Activated T-helper 1 cell treated with anti-CD3 and anti-CD28 coated beads, Interleukin-2, amount 50 U/mL, for 16 hours (primary cell): ENCODE measurements around the gene KDELR1.
A peak's percentile ranks its signal among the peaks of the same experiment; 100 is the strongest.
"Not testable (repeated sequence)": the region's sequence is repeated elsewhere in the genome, so short reads cannot be mapped to it uniquely, and the experiment has no call there.

ENCODE experiments used
- DNase-seq, 2 donors: peaks; one replicate each; pipeline ENCODE4 v3.0.0-alpha.2; 2020; ENCODE audit warnings: low read depth in 1 of 2, low spot score in 1 of 2

KDELR1 gene

GRCh38 chr19:48371771-48372170 is 19.6 kb downstream of the KDELR1 start:
- DNase-seq = not testable (repeated sequence)

DNA sequence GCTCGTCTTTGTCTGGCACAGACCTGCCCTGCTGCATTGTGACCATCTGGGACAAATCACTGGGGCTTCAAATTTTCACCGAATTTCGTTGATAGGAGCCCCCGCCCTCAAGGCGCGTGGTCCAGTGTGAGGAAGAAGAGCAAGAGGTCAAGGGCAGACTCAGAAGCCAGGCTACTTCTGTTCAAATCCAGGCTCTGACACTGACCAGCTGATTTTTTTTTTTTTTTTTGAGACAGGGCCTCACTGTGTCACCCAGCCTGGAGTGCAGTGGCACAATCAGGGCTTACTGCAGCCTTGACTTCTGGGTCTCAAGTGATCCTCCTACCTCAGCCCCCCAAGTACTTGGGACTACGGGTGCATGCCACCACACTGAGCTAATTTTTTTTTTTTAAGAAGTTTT is 20.0 kb downstream of the KDELR1 start:
- no peak for DNase-seq

DNA sequence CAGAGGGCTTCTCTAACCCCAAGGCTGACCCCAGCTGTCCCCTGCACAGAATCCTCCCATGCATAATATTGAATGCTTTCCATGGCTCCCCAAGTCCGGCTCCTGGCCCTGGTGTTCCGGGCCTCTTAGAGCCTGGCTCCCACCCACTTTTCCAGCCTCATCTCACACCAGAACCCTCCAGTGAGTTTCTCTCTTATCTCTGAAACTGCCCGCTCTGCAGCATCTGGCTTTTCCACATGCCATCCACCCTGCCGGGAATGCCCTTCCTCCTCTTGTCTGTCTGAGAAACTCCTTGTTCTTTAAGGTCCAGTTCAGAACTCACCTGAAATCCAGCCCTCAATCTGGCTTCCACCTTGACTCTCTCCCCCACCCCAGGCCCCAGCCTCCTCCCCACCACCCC is 20.4 kb downstream of the KDELR1 start:
- DNase-seq = no peak

- no peak for DNase-seq
Observed at GRCh38 chr19:48368936-48369335, 22.4 kb downstream of the KDELR1 start.

- DNase-seq = no peak
Observed at GRCh38 chr19:48367855-48368254, 23.5 kb downstream of the KDELR1 start.

DNA sequence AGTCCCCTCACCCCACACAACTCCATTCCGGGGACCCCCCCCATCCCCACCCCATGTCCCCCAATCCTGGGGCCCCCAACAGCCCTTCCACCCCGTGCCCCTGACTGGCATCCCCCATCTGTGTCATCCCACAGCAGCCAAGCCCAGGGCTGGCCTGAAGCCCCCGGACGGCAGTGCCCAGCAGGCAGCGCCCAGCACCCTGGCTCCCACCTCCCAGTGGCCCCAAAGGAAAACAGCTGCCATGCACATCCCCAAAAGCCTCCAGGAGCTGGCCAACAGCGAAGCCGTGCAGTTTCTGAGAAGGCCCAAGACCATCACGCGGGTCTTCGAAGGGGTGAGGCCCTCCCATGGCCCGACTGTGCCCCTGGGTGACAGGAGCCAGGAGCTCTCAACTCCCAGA is 25.7 kb downstream of the KDELR1 start:
- no peak for DNase-seq

- no peak for DNase-seq
Observed at GRCh38 chr19:48364598-48365348, 26.6 kb downstream of the KDELR1 start.

GRCh38 chr19:48363810-48364597 is 27.3 kb downstream of the KDELR1 start, which contains the start of the genes SYNGR4 and TMEM143:
SYNGR4 (plus strand) TSS chr19:48364367; CDS start chr19:48365843, 1,476 bp downstream.
TMEM143 (minus strand) TSS chr19:48363940; CDS start chr19:48363920, 20 bp downstream.
- DNase-seq = peak; percentile 91 to 97

DNA sequence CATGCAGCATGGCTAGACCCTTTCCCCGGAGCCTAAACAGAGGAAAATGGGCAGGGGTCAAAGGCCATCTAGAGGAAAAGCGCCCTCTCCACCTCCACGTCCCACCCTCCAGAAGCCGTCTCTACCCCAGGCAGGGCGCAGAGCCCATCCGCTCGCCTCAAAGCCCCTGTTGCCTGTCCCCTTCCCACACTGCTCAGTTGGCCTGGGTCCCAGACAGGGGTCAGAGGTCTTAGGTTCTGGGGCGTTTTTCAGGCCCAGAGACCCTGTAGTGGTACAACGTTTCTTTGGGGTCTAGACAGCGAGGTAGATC is 27.9 kb downstream of the KDELR1 start:
- DNase-seq = no peak

GRCh38 chr19:48362716-48363499 is 28.4 kb downstream of the KDELR1 start:
- peak; percentile 74 to 82 for DNase-seq

GRCh38 chr19:48361912-48362311 is 29.4 kb downstream of the KDELR1 start:
- DNase-seq = no peak

DNA sequence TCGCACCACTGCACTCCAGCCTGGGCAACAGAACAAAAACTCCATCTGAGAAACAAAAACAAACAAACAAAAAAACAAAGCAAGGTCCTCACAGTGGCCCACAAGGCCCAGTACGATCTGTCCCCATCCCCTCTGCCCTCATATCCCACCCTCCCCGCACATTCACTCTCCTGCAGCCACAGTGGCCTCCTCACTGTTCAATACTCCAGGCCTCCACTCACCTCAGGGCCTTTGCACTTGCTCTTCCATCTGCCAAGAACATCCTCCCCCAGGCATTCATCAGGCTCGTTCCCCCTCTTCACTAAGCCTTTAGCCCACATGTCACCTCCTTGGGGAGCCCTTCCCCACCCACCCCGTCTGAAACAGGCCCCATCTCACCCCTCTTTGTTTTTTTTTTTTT is 32.2 kb downstream of the KDELR1 start:
- DNase-seq = no peak

- no peak for DNase-seq
Observed at GRCh38 chr19:48355365-48355954, 35.9 kb downstream of the KDELR1 start.

DNA sequence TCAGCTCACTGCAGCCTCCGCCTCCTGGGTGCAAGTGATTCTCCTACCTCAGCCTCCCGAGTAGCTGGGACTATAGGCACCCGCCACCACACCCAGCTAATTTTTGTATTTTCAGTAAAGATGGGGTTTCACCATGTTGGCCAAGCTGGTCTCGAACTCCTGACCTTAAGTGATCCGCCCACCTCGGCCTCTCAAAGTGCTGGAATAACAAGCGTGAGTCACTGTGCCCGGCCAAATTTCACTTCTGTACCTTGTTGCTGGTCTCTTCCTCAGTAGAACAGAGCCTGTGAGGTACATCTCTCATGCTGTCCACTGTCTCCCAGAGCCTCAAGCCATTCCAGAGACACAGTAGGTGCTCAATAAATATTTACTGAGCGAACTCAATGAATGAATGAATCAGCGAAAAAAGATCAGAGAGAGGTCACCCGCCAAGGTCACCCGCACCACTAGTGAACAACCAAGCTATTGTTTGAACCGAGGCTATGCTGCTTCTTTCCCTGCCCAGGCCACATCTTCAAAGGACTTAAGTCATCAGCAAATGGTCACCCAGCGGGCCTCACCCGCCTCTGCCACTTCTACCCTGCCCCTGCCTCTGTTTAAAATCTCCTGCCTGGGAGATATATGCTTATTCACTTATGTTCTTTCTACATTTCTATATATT is 36.9 kb downstream of the KDELR1 start:
- no peak for DNase-seq

DNA sequence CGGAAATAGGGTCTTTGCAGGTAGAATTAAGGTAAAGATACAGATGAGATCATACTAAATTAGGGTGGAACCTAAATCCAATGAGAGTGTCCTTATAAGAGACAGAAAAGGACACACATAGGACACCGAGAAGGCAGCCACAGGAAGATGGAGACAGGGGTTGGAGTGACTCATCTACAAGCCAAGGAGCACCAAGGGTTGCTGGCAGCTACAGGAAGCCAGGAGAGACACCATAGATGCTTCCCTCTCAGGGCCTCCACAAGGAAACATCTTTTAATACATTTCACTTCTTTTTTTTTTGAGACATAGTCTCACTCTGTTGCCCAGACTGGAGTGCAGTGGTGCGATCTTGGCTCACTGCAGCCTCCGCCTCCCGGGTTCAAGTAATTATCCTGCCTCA is 37.7 kb downstream of the KDELR1 start:
- no peak for DNase-seq

- DNase-seq = peak; percentile 68 to 70
Observed at GRCh38 chr19:48351341-48351752, 40.0 kb downstream of the KDELR1 start.

DNA sequence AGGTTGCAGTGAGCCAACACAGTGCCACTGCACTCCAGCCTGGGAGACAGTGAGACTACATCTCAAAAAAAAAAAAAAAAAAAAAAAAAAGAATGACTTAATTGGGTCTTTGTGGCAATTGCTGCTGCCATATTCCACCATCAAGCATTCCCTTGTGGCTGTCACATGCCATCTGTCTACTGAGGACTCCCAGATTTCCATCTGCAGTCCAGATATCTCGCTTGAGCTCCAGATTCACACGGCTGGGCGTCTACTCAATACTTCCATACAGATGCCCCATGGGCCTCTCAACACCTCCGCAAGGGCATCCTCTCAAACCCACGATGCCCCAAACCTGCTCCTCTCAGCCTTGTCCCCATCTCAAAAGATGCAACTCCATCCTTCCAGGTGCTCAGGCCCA is 40.5 kb downstream of the KDELR1 start:
- no peak for DNase-seq

GRCh38 chr19:48348737-48349136 is 42.6 kb downstream of the KDELR1 start:
- no peak for DNase-seq

DNA sequence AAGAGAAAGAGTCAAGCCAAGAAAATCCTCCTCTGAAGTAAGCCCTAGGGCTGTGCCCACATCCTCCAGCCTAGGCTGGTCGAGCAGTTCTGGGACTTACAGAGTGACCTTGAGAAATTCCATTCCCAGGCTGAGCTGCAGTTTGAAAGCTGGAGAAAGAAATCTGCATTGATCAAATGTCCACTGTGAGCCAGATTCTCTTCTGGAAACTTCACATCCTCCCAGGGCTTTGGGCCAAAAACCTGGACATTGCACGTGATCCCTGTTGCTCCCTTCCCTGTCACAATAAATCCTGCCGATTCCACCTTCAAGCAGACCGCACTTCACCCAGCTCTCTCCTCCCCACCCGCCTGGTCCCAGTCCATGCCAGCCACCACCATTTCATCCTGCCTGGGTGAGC is 43.3 kb downstream of the KDELR1 start:
- DNase-seq = no peak

DNA sequence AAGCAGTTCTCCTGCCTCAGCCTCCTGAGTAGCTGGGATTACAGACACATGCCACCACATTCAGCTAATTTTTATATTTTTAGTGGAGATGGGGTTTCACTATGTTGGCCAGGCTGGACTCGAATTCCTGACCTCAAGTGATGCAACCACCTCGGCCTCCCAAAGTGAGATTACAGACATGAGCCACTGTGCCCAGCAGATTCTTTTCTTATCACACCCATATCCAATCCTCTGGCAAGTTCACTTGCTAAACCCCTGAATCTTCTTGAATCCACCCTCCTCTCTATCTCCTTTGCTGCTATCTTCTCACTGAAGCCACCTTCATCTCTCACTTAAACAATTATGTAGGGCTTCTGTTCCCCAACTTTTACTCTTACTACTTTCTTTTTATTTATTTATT is 45.2 kb downstream of the KDELR1 start:
- no peak for DNase-seq

GRCh38 chr19:48344892-48345291 is 46.5 kb downstream of the KDELR1 start:
- no peak for DNase-seq
